GM12892 (cell line): ENCODE data around the gene AGK.

ENCODE experiments used
- POLR2A ChIP-seq: IDR thresholded peaks from 2 replicates; pipeline ENCODE4 v1.6.1; 2011; ENCODE audit warnings: low read depth, low read length, control low read depth
- POLR2AphosphoS5 ChIP-seq: IDR thresholded peaks from 2 replicates; pipeline ENCODE4 v1.6.1; 2011; ENCODE audit warnings: low read depth, low read length, control low read depth
- TAF1 ChIP-seq: IDR thresholded peaks from 2 replicates; pipeline ENCODE4 v1.6.1; 2011; ENCODE audit warnings: low read depth, mild to moderate bottlenecking, control low read depth, low read length, borderline replicate concordance

DNA sequence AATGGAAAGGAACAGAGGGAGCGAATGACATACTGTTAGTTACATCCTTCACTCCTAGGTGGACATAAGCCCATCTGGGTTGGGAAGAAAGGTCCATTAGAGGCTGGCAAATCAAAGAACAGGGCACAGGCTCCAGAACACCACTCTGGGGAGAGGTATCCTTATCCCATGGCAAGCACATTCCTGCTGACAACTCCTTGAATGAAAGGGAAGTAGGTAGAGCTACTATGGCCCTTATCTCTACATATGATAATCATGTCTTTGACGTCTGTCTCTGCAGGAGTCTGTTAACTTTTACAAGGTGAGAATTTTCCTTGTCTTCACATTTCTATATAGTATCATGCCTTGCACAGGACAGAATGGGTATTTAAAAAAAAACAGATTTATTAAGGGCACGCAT is 140.3 kb downstream of the AGK start:
- TF ChIP-seq POLR2A (no peak), POLR2AphosphoS5 (no peak), TAF1 (no peak)
